RKO (cell line): Measurements from ENCODE around the gene C1QTNF7.

ENCODE experiments used
- DNase-seq: peaks from one replicate; pipeline ENCODE4 v3.0.0-alpha.2; 2016; ENCODE audit warnings: low spot score

C1QTNF7 gene

GRCh38 chr4:15457406-15458201 lies 29.8 kb downstream of the C1QTNF7 start:
- DNase-seq = peak; percentile 66

- no peak for DNase-seq
Measured at GRCh38 chr4:15458616-15459015, 30.8 kb downstream of the C1QTNF7 start.

DNA sequence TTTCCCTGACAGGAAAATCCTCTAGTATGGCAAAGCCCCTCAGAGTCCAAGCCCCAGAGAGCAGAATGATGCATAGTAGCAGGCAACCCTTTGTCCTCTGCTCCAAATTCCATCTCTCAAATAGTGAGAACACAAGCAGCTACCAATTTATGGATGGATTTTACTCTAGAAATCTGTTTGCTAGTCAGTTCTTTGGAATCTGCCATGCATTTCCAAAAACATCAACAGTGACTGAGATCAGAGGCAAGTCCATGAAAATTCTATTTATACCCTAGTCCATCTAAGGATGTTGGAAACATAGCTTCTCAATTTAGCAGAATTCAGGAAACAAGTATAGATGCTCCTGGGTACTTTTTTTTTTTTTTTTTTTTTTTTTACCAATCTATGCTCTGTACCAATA lies 31.9 kb downstream of the C1QTNF7 start:
- DNase-seq = no peak

DNA sequence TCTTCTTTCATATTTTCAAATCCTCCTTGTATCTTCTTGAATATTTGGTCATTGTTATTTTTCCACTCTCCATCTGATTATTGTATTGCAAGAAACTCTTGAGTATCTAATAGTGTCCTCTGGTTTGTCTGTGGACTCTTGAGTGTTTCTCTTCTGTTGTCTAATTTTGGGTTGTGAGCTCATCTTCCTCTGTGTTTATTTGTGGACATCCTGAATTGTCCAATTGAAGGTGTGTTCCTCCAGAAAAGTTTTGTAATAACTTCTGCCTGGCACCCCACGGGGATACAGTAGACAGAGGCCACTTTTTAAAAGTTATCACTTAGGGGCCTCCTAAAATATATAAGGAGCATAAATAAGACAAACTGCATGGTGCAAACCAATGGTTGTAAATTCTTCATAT lies 38.8 kb downstream of the C1QTNF7 start:
- DNase-seq = no peak

DNA sequence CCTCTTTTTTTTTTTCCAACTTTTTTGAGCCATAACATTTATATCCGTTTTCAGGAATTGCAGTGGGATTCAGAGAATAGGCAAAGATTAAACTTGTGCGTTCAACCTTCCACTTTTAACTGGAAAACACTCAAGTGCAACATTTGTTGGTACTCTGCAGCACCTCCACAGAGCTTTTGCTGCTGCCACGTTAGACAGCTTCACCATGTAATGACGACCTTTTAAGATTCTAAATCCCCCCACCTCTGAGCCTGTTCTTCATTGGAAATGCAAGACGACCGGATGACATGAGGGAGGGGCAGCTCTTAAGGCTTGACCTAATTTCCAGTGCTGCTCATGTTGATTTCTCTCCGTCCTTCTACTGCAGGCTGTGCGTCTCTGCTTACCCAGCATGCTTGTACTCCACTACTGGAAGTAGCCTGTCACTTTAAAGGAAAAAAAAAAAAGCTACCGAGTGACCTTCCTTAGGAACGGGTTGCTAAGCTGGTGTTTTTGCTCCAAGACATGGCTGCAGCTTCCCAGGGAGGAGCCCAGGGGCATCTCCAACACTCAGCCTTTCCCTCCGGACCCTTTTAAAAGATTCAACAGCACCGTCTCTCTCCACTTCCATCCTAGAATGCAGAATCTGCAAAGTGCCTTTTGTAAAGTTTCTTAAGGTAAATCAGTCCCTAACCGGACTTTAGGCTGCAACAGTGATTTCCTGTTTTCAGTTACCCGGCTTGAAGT lies 41.7 kb downstream of the C1QTNF7 start, which contains the start of gene CC2D2A:
Gene CC2D2A, plus strand, starts transcription at position 481 of the 726 bp plus-strand sequence. CDS start 6,051 bp downstream, outside the sequence.
- peak; percentile 83 for DNase-seq

GRCh38 chr4:15470128-15470475 lies 42.3 kb downstream of the C1QTNF7 start:
- DNase-seq = no peak

DNA sequence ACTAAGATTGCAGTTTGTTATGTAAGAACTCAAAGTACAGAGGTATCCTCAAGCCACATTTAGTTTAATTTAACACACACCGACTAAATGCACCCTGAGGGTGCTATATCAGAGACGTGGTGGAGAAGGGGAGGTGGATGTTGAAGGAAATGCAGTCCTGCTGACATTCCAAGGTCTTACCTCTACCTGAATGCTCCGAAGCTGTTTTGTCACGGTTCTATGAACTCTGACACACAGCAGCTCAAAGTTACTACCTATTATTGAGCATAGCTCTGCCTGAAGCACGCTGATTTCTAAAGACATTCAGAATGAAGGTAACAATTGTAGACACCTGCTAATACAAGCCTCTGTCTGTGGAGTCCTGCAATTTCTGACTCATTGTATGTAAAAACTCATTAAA lies 48.6 kb downstream of the C1QTNF7 start:
- DNase-seq = no peak

DNA sequence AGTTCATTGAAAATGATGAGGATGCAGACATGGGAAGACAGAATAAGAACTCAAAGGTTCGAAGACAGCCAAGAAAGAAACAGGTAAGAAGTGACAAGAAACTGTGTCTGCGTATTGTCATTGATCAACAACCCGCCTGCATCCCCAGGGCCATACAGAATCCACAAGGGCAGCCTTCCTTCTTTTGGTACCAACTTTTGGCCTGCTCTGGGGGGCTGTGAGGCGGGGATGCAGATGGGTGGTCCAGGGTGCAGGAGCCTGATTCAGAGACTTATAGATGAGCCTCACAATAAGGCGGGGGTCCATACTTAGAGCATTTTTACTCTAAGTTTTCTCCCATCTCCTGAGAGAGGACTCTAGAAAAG lies 50.9 kb downstream of the C1QTNF7 start:
- DNase-seq = no peak

DNA sequence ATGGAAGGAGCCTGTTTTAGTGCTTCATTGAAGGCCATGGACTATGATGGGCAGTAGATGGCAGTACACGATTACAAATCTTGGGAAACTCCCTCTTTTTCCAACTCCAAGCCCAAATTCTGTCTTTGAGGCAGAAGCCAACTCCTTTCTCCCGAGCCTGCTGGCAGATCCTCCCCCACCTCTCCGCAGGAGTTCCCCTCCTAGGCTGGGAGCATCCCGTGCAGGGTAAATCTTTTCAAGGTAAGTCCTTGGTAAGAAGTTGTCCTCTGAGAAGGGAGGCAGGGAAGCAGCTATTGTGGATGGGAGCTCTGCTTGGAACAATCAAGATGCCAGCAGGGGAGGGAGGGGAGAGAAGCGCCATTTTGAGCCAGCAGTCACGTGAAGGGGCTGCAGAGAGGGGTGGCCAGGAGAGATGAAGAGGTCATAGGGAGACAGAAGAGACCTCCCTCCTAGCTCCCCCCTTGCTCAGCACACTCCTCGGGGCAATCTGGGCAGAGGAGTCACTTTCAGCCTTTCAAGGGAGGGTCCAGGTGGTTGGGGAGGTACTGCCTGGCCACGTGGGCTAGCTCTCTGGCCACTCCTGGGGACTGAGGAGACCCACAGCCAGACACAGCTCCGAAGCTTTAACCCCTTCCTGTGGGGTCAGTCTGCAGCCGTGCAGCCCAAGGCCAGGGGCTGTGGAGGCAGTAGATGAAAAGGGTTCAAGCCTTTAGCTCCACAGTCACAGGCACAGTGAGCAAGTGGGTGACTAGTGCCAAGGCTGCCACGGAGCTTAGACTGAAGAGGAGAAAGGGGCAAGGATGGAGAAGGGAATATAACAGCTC lies 51.5 kb downstream of the C1QTNF7 start:
- peak; percentile 92 for DNase-seq

- peak; percentile 40 for DNase-seq
Measured at GRCh38 chr4:15479913-15480185, 52.0 kb downstream of the C1QTNF7 start.

GRCh38 chr4:15481961-15482745 lies 54.3 kb downstream of the C1QTNF7 start:
- no peak for DNase-seq

- no peak for DNase-seq
Measured at GRCh38 chr4:15482842-15483241, 55.0 kb downstream of the C1QTNF7 start.

GRCh38 chr4:15488136-15488535 lies 60.3 kb downstream of the C1QTNF7 start:
- DNase-seq = no peak

GRCh38 chr4:15488658-15489470 lies 61.0 kb downstream of the C1QTNF7 start:
- DNase-seq = no peak

DNA sequence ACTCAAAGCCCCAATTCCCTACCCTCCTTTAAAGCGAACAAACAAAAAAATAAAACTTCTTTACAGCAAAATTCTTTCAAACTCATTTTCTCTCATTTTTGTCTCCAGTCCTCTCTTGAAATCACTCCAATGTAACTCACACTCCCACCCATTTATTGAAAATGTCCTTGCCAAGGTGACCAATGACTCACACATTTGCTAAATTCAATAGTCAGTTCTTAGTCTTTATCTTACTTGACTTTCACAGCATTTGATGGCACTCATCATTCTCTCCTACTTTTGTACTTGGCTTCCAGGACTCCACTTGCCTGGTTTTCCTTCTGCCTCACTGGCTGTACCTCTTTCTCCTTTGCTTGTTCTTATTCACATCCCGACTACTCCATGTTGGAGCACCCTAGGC lies 61.7 kb downstream of the C1QTNF7 start:
- DNase-seq = no peak

- DNase-seq = no peak
Measured at GRCh38 chr4:15493411-15493810, 65.6 kb downstream of the C1QTNF7 start.

DNA sequence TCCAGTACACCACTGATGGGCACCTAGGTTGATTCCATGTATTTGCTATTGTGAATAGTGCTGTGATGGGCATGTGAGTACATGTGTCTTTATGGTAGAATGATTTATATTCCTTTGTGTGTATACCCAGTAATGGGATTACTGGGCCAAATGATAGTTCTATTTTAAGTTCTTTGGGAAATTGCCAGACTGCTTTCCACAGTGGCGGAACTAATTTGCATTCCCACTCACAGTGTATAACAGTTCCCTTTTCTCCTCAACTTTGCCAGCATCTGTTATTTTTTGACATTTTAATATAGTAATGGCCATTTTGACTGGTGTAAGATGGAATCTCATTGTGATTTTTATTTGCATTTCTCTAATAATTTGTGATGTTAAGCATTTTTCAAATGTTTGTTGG lies 67.8 kb downstream of the C1QTNF7 start:
- DNase-seq = no peak
